ENCODE measurements around the gene FAM83F.

FAM83F gene

DNA sequence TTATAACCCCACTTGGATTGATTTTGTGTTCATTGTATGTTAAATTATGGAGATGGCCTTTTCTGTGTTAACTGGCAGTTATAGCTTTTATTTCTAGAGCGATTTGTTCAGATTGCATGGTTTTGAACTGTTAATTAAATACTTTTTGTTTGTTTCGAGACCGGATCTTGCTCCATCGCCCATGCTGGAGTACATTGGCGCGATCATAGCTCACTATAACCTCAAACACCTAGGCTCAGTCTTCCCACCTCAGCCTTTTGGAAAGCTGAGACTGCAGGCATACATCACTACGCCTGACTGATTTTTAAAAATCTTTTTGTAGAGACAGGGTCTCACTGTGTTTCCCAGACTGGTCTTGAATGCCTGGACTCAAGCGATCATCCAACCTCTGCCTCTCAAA lies 77.0 kb downstream of the FAM83F start:
- no peak for DNase-seq

- DNase-seq = peak; percentile 19 to 36
These were observed 82.2 kb downstream of the FAM83F start for GRCh38 chr22:40076702-40077645.

- no peak for DNase-seq
These were observed 82.9 kb downstream of the FAM83F start for GRCh38 chr22:40077646-40078016.

GRCh38 chr22:40081662-40082061 lies 86.9 kb downstream of the FAM83F start:
- DNase-seq = no peak

- DNase-seq = no peak
These were observed 87.4 kb downstream of the FAM83F start for GRCh38 chr22:40082184-40082583.

DNA sequence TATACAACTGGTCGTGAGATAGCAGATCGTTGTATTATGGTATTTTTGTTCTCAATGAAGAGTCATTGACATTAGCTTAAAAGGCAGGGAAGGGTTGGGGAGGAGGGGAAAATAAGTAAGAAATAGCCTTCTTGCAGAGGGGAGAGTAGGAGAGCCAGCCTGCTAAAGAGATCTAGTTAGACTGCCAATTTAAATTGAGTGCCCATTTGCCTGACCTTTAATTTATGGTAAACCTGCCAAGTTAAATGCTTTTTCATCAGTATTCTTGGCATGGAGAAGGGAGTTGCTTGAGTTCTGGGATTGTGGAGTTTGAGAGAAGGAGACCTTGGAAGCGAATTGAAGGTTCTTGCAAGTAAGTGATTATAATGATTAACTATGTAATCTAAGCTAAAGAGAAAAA lies 89.0 kb downstream of the FAM83F start:
- no peak for DNase-seq

- no peak for DNase-seq
These were observed 89.5 kb downstream of the FAM83F start for GRCh38 chr22:40084246-40084645.

DNA sequence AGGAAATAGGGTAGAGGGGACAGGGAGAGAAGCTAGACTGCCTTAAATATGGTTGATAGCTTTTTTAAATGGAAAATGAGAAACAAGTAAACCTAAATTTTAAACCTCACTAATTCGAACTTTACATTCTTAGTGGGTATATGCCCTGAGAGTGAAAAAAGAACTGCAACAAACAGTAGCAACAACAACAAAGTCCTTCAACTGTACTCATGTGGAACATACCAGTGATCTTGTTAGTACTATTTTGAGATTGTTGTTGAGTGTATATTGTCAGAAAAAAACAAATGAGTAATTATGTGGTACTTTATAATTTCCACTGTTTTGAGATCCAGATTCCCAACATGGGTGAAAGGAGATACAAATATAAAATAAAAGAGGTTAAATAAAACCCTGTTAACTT lies 94.1 kb downstream of the FAM83F start:
- no peak for DNase-seq

Measured in Kasumi-1 (cell line).